ENCODE results near the gene ORAI3.

ORAI3 gene

GRCh38 chr16:30966033-30966619 is 17.3 kb downstream of the ORAI3 start:
- DNase-seq (ENCODE audit: extremely low read depth in 1 of 2, low read depth in 1 of 2): no peak

DNA sequence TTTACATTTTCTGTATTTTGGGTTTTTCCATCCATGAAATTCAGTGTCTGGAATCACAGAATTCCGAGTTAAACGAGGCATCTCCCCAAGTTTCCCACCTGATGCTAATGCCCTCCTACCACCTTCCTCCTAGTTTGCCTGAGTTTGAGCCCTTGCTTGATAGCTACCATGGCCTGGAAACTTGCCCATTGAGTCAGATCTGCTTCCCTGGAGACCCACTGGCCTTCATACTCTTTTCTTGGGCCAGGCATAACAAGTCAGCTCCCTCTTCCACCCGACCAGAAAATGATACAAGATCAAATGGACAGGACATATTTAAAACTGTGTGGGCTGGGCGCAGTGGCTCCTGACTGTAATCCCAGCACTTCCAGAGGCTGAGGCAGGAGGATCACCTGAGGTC is 18.9 kb downstream of the ORAI3 start:
- DNase-seq (ENCODE audit: extremely low read depth in 1 of 2, low read depth in 1 of 2): no peak

- no peak for DNase-seq (ENCODE audit: extremely low read depth in 1 of 2, low read depth in 1 of 2)
Observed at GRCh38 chr16:30969246-30969842, 20.5 kb downstream of the ORAI3 start.

GRCh38 chr16:30971298-30971697 is 22.4 kb downstream of the ORAI3 start:
- no peak for DNase-seq (ENCODE audit: extremely low read depth in 1 of 2, low read depth in 1 of 2)

GRCh38 chr16:30972872-30973271 is 24.0 kb downstream of the ORAI3 start:
- no peak for DNase-seq (ENCODE audit: extremely low read depth in 1 of 2, low read depth in 1 of 2)

DNA sequence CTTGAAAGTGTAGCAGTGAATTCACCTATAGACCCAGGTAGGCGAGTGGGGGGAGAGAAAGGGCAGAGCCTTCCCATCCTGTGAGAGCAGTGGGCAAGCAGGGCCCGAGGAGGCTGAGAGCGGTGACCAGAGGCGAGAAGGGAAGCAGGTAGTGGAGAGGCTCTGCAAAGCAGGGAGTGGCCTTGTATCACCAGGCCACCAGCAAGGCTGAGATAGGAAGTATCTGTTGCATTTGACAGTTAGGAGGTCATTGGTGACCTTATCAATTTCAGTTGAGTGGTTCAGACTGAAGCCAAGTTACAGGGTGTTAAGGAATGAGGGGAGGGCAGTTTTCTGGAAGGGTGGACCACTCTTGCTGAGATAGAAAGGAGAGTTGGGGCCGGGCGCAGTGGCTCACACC is 25.5 kb downstream of the ORAI3 start:
- DNase-seq (ENCODE audit: extremely low read depth in 1 of 2, low read depth in 1 of 2): no peak

- no peak for DNase-seq (ENCODE audit: extremely low read depth in 1 of 2, low read depth in 1 of 2)
Observed at GRCh38 chr16:30976486-30976885, 27.6 kb downstream of the ORAI3 start.

- no peak for DNase-seq (ENCODE audit: extremely low read depth in 1 of 2, low read depth in 1 of 2)
Observed at GRCh38 chr16:30977502-30977901, 28.6 kb downstream of the ORAI3 start.

GRCh38 chr16:30979170-30980022 is 30.5 kb downstream of the ORAI3 start:
- no peak for DNase-seq (ENCODE audit: extremely low read depth in 1 of 2, low read depth in 1 of 2)

DNA sequence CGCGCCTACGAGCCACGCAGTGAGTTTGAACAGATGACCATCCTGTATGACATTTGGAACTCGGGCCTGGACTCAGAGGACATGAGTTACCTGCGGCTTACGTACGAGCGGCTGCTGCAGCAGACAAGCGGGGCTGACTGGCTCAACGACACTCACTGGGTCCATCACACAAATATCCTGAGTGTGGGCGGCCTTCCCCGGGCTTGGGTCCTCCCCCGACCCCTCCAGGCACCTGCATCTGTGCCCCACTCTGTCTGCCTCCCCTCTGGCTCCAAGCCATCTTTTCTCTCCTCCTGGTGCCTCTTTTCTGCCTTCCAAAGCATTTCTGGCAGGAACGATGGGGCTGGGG is 31.1 kb downstream of the ORAI3 start:
- no peak for DNase-seq (ENCODE audit: extremely low read depth in 1 of 2, low read depth in 1 of 2)

GRCh38 chr16:30980434-30980833 is 31.6 kb downstream of the ORAI3 start:
- no peak for DNase-seq (ENCODE audit: extremely low read depth in 1 of 2, low read depth in 1 of 2)

GRCh38 chr16:30980959-30981358 is 32.1 kb downstream of the ORAI3 start:
- DNase-seq (ENCODE audit: extremely low read depth in 1 of 2, low read depth in 1 of 2): no peak

- DNase-seq (ENCODE audit: extremely low read depth in 1 of 2, low read depth in 1 of 2): no peak
Observed at GRCh38 chr16:30982548-30983288, 33.9 kb downstream of the ORAI3 start.

GRCh38 chr16:30983289-30983889 is 34.5 kb downstream of the ORAI3 start:
- DNase-seq (ENCODE audit: extremely low read depth in 1 of 2, low read depth in 1 of 2): no peak

DNA sequence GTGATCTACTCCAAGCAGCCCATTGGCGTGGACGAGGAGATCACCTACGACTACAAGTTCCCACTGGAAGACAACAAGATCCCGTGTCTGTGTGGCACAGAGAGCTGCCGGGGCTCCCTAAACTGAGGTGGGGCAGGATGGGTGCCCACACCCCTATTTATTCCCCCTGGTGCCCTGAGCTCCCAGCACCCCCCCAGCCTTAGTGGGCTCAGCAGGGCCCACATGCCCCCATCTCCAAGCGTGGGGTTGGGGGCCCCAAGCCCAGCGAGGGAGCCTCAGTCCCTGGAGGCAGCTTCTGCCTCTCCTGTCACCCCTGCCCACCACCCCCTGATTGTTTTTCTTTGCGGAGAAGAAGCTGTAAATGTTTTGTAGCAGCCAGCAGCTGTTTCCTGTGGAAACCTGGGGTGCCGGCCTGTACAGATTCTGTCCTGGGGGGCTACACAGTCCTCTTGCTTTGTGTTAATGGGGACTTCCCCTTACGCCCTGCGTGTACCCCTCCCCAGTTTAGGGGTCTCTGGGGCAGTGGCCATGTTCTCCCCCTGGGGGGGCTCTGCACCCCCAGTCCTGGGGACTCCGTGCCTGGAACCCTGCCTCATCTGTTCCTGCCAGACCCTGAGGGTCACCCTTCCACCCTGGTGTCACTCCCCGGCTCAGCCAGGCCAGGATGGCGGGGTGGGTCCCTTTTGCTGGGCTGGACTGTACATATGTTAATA is 35.2 kb downstream of the ORAI3 start:
- no peak for DNase-seq (ENCODE audit: extremely low read depth in 1 of 2, low read depth in 1 of 2)

GRCh38 chr16:30984669-30985400 is 36.0 kb downstream of the ORAI3 start, which contains the start of gene HSD3B7:
HSD3B7 (plus strand) TSS chr16:30985207; CDS start chr16:30985659, 452 bp downstream.
- DNase-seq (ENCODE audit: extremely low read depth in 1 of 2, low read depth in 1 of 2): peak; percentile 53 to 78

GRCh38 chr16:30985401-30986128 is 36.7 kb downstream of the ORAI3 start:
- no peak for DNase-seq (ENCODE audit: extremely low read depth in 1 of 2, low read depth in 1 of 2)

DNA sequence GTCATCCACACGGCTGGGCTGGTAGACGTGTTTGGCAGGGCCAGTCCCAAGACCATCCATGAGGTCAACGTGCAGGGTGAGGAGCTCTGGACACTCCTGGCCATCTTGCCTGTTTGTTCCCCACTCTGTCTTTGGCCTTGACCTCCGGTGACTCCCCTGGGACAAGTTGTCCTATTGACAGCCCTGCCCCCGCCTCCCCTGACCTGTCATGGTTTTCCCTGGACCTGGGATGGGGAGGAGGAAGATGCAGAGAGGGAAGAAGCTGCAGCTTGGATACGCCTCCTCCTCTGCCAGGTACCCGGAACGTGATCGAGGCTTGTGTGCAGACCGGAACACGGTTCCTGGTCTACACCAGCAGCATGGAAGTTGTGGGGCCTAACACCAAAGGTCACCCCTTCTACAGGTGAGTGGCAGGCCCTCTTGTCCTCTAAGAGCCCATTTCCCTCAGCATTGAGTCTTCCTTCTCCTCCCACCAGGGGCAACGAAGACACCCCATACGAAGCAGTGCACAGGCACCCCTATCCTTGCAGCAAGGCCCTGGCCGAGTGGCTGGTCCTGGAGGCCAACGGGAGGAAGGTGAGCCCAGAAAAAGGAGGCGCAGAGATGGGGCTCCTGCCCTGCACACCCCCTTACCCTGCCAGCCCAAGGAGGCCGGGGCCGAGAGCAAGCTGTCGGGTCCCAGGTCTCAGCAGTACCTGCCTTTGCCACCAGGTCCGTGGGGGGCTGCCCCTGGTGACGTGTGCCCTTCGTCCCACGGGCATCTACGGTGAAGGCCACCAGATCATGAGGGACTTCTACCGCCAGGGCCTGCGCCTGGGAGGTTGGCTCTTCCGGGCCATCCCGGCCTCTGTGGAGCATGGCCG is 37.5 kb downstream of the ORAI3 start:
- no peak for DNase-seq (ENCODE audit: extremely low read depth in 1 of 2, low read depth in 1 of 2)
